GM21576 (cell line): ENCODE measurements around the gene PLIN3.
A peak's percentile ranks its signal among the peaks of the same experiment; 100 is the strongest.
"Not testable (repeated sequence)": the region's sequence is repeated elsewhere in the genome, so short reads cannot be mapped to it uniquely, and the experiment has no call there.

ENCODE experiments used
- ATAC-seq: cut with Tn5 transposase; IDR thresholded peaks from one replicate; pipeline ENCODE4 v1.9.1; 2021; ENCODE audit warnings: mild to moderate bottlenecking, moderate library complexity; ENCODE audit not compliant: unreplicated experiment

PLIN3 gene

GRCh38 chr19:4814625-4815425, 52.6 kb downstream of the PLIN3 start:
- ATAC-seq = no peak

GRCh38 chr19:4811328-4812131, 55.9 kb downstream of the PLIN3 start:
- no peak for ATAC-seq

GRCh38 chr19:4807188-4807587, 60.3 kb downstream of the PLIN3 start:
- ATAC-seq = no peak

- ATAC-seq = no peak
Observed at GRCh38 chr19:4806384-4806783, 61.1 kb downstream of the PLIN3 start.

- not testable (repeated sequence) for ATAC-seq
Observed at GRCh38 chr19:4805140-4805539, 62.3 kb downstream of the PLIN3 start.

- ATAC-seq = no peak
Observed at GRCh38 chr19:4803736-4804695, 63.5 kb downstream of the PLIN3 start.

- no peak for ATAC-seq
Observed at GRCh38 chr19:4802711-4803110, 64.8 kb downstream of the PLIN3 start.

GRCh38 chr19:4801085-4801619, 66.3 kb downstream of the PLIN3 start:
- ATAC-seq = no peak

GRCh38 chr19:4800591-4801081, 66.8 kb downstream of the PLIN3 start:
- ATAC-seq = no peak

- no peak for ATAC-seq
Observed at GRCh38 chr19:4795400-4795799, 72.1 kb downstream of the PLIN3 start.

- no peak for ATAC-seq
Observed at GRCh38 chr19:4794971-4795370, 72.5 kb downstream of the PLIN3 start.

- ATAC-seq = not testable (repeated sequence)
Observed at GRCh38 chr19:4793278-4793677, 74.2 kb downstream of the PLIN3 start.

GRCh38 chr19:4792866-4793195, 74.6 kb downstream of the PLIN3 start:
- not testable (repeated sequence) for ATAC-seq

- not testable (repeated sequence) for ATAC-seq
Observed at GRCh38 chr19:4792019-4792865, 75.2 kb downstream of the PLIN3 start.

- peak; percentile 93 for ATAC-seq
Observed at GRCh38 chr19:4791183-4792018, 76.1 kb downstream of the PLIN3 start, which contains the start of gene FEM1A. Gene FEM1A (plus strand): TSS chr19:4791734. CDS start chr19:4791855, 121 bp downstream.
